ENCODE measurements around the gene FDPS. TPM values are rescaled to one million over a fixed set of nuclear protein-coding genes. Genes with fewer than 3 reads are reported as not detected.

Gene FDPS
- total RNA-seq, 1 experiment from 2014 or later, result 449 TPM

GRCh38 chr1:155342842-155343241 is 34.2 kb downstream of the FDPS start:
- no peaks in the 10 kb centered on the region for H3K4me1 ChIP-seq (ENCODE audit: insufficient read depth, low read length, poor library complexity, severe bottlenecking)
- no peak overlapping the region for H3K27ac ChIP-seq (ENCODE audit: low read depth, low read length, poor library complexity, severe bottlenecking)
- no peak for DNase-seq (ENCODE audit: low spot score)
- BruUV-seq (replicated peaks), result no TSS peak
- H3K9me3 ChIP-seq (ENCODE audit: low read depth, low read length, poor library complexity, severe bottlenecking), result no peaks in the 10 kb centered on the region
- ChIA-PET POLR2A (ENCODE audit: low non-redundant PET) (no interaction called here), CTCF (no interaction called here)
- H3K27me3 ChIP-seq (replicated peaks; ENCODE audit: insufficient read depth, low read depth, low read length, poor library complexity), result no peaks in the 10 kb centered on the region
- no peak overlapping the region for H3K4me3 ChIP-seq (ENCODE audit: low read depth, low read length, poor library complexity, severe bottlenecking)
- intact Hi-C loops (cut with micrococcal nuclease; ENCODE audit: unreplicated experiment), result no loop called here
- TF ChIP-seq CTCF (conservative IDR thresholded peaks at IDR 0.05; ENCODE audit: low read depth, low read length), result no peak
- no peak for TF ChIP-seq EZH2 (IDR thresholded peaks at IDR 0.05; ENCODE audit: borderline replicate concordance, low read depth, low read length, poor library complexity, severe bottlenecking)
- H3K36me3 ChIP-seq (ENCODE audit: insufficient read depth, low read length, poor library complexity, severe bottlenecking), result peaks cover 78% of the 10 kb centered on the region

GRCh38 chr1:155352631-155353030 is 44.0 kb downstream of the FDPS start:
- H3K27ac ChIP-seq (ENCODE audit: low read depth, low read length, poor library complexity, severe bottlenecking), result no peak overlapping the region
- ChIA-PET POLR2A (ENCODE audit: low non-redundant PET) (no interaction called here), CTCF (no interaction called here)
- no TSS peak for BruUV-seq (replicated peaks)
- TF ChIP-seq EZH2 (IDR thresholded peaks at IDR 0.05; ENCODE audit: borderline replicate concordance, low read depth, low read length, poor library complexity, severe bottlenecking) (no peak), CTCF (conservative IDR thresholded peaks at IDR 0.05; ENCODE audit: low read depth, low read length) (no peak)
- H3K4me1 ChIP-seq (ENCODE audit: insufficient read depth, low read length, poor library complexity, severe bottlenecking), result no peaks in the 10 kb centered on the region
- H3K36me3 ChIP-seq (ENCODE audit: insufficient read depth, low read length, poor library complexity, severe bottlenecking), result peaks cover 68% of the 10 kb centered on the region
- DNase-seq (ENCODE audit: low spot score), result no peak
- no peak overlapping the region for H3K4me3 ChIP-seq (ENCODE audit: low read depth, low read length, poor library complexity, severe bottlenecking)
- H3K27me3 ChIP-seq (replicated peaks; ENCODE audit: insufficient read depth, low read depth, low read length, poor library complexity), result no peaks in the 10 kb centered on the region
- H3K9me3 ChIP-seq (ENCODE audit: low read depth, low read length, poor library complexity, severe bottlenecking), result no peaks in the 10 kb centered on the region
- intact Hi-C loops (cut with micrococcal nuclease; ENCODE audit: unreplicated experiment), result loop anchor here (5.0 kb wide), 1 partner anchor 50 kb away; no protein-coding TSS in a partner anchor

DNA sequence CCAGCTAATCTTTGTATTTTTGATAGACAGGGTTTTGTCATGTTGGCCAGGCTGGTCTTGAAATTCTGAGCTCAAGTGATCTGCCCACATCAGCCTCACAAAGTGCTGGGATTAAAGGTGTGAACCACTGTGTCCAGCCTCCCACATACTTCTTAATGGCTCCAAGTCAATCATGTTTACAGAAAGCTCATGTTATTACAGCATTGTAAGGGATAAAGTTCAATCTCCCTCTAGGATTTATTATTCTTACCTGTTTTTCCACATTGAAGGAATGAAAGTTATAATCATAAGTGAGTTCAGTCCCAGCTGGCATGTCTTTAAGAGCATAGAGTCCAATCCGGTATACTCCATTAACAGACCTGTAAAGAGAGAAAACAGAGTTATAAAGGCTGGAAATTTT is 51.4 kb downstream of the FDPS start:
- ChIA-PET POLR2A (ENCODE audit: low non-redundant PET) (no interaction called here), CTCF (interaction anchor here (0.7 kb wide), 1 partner anchor 143 kb away, joined by 3 read pairs; no protein-coding TSS in a partner anchor)
- no TSS peak for BruUV-seq (replicated peaks)
- no peak for TF ChIP-seq EZH2 (IDR thresholded peaks at IDR 0.05; ENCODE audit: borderline replicate concordance, low read depth, low read length, poor library complexity, severe bottlenecking)
- TF ChIP-seq CTCF (conservative IDR thresholded peaks at IDR 0.05; ENCODE audit: low read depth, low read length), result no peak
- H3K4me3 ChIP-seq (ENCODE audit: low read depth, low read length, poor library complexity, severe bottlenecking), result no peak overlapping the region
- H3K4me1 ChIP-seq (ENCODE audit: insufficient read depth, low read length, poor library complexity, severe bottlenecking), result no peaks in the 10 kb centered on the region
- no peak for DNase-seq (ENCODE audit: low spot score)
- H3K27ac ChIP-seq (ENCODE audit: low read depth, low read length, poor library complexity, severe bottlenecking), result no peak overlapping the region
- H3K27me3 ChIP-seq (replicated peaks; ENCODE audit: insufficient read depth, low read depth, low read length, poor library complexity), result no peaks in the 10 kb centered on the region
- H3K36me3 ChIP-seq (ENCODE audit: insufficient read depth, low read length, poor library complexity, severe bottlenecking), result peaks cover 36% of the 10 kb centered on the region
- H3K9me3 ChIP-seq (ENCODE audit: low read depth, low read length, poor library complexity, severe bottlenecking), result no peaks in the 10 kb centered on the region
- intact Hi-C loops (cut with micrococcal nuclease; ENCODE audit: unreplicated experiment), result no loop called here

Small RNA genes lying within 50 kb of the gene (microRNA-seq; reads per million reads assigned to microRNA genes)
- gene MIR555, result not detected

Other genes with a start within 250 kb of the FDPS start
- 17.0 and 18.8 TPM in 2 replicates for gene EFNA4, start 245.1 kb upstream of the FDPS start, total RNA-seq (2021)
- gene EFNA3, start 230.0 kb upstream of the FDPS start, total RNA-seq (2021), result 5.8 and 8.9 TPM in 2 replicates
- 0.90 and 1.0 TPM in 2 replicates for gene EFNA1, start 181.0 kb upstream of the FDPS start, total RNA-seq (2021)
- 30.3 and 33.8 TPM in 2 replicates for gene SLC50A1, start 173.0 kb upstream of the FDPS start, total RNA-seq (2021)
- gene DPM3, start 168.3 kb upstream of the FDPS start, total RNA-seq (2021), result 34.0 and 37.4 TPM in 2 replicates
- gene KRTCAP2, start 135.6 kb upstream of the FDPS start, total RNA-seq (2021), result 162 and 179 TPM in 2 replicates
- gene TRIM46, start 135.0 kb upstream of the FDPS start, total RNA-seq (2021), result 5.1 and 6.2 TPM in 2 replicates
- 23.2 and 29.7 TPM in 2 replicates for gene THBS3, start 101.0 kb upstream of the FDPS start, total RNA-seq (2021)
- gene MTX1, start 100.2 kb upstream of the FDPS start, total RNA-seq (2021), result 65.2 and 75.9 TPM in 2 replicates
- 72.5 and 75.5 TPM in 2 replicates for gene ENTREP3, start 53.4 kb upstream of the FDPS start, total RNA-seq (2021)
- gene SCAMP3, start 46.5 kb upstream of the FDPS start, total RNA-seq (2021), result 109 and 115 TPM in 2 replicates
- gene CLK2, start 35.4 kb upstream of the FDPS start, total RNA-seq (2021), result 70.2 and 79.1 TPM in 2 replicates
- gene HCN3, start 31.4 kb upstream of the FDPS start, total RNA-seq (2021), result 11.3 and 12.2 TPM in 2 replicates
- not detected in 2 replicates for gene PKLR, start 7.4 kb upstream of the FDPS start, total RNA-seq (2021)
- gene RUSC1, start 12.0 kb downstream of the FDPS start, total RNA-seq (2021), result 42.2 and 43.9 TPM in 2 replicates